Stimulated activated CD4-positive, alpha-beta T cell treated with anti-CD3 and anti-CD28 coated beads, TNF-alpha, amount 100 ng/mL, for 24 hours (primary cell): Measurements from ENCODE around the gene GABRB2.
"Not testable (repeated sequence)": the region's sequence is repeated elsewhere in the genome, so short reads cannot be mapped to it uniquely, and the experiment has no call there.

Experiments used
- DNase-seq, 3 experiments: peaks; one replicate each; pipeline ENCODE4 v3.0.0-alpha.2; 2020; ENCODE audit warnings: low read depth in 3 of 3

Gene GABRB2

DNA sequence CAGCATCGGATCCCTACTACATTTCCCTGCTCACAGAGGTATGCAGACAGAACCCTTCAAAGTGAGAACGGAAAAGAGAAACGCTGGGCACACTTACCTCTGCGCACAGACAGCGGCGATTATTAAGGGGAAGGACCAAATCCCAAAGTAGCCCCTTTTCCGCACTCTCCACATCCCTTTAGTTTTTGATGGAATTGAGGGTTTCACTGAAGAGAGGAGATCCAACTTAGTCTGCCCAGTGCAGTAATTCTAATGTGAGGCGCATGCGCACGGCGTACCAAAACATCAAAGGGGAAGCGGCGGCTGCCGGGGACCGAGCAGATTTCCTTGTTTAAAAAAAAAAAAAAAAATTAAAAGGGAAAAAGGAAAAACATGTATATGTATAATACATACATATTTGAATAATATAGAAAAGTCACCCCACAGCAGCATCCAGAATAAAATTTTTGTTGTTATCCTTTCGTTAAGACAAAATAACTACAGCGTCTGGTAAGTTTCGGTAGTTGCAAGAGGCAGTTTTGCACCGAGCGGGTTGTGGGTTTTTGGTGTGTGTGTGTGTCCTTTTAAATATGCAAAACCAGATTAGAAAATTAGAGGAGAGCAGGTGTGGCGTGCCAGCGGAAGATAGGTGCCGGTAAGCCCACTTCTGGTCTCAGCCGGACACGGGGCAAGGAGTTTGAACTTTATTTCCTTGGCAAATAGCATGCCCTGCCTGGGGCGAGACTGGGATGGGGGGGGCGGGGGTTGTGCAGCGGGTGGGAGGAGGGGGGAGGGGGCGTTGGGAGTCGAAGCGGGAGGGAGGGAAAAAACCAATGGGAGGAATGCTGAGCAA, at the start of gene GABRB2:
GABRB2 (minus strand) TSS at position 256 of the 832 bp plus-strand sequence; CDS start at position 174, 82 bp downstream.
- peak in 1 of 3 experiments; percentile 27 for DNase-seq

DNA sequence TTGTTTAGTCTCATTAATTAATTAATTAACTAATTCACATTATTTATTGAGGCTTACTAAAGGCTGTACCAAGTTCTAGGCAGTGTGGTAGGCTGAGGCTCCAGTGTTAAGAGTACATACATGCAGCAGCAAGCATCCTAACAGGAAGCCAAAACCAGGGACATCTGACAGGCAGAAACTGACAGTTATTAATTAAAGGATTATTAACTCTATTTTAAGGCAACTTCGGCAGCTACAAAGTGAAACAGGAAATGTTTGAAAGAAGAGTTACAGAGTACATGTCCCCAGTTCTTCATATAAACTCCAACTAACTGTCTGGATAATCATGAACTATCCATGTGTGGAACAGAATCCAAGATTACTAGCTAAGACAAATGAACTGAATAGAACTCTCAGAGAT, 39.3 kb upstream of the GABRB2 start:
- no peak for DNase-seq

DNA sequence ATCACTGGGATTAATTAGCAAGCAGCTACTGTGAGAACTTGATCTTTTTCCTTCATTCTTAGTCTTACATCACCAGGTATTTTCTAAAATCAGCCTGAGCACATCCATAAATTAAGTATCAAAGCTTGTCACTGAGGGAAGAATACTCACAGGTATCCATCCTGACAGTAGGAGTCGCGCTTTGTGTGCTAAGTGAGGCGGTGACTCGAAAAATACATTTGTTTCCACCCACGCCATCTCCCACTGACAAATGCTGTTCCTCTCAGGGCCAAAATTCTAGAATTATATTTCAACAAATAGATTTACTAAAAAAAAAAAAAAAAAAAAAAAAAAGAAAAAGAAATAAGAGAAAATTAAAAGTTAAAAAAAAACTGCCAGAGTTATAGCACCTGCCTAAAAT, 34.1 kb upstream of the GABRB2 start:
- DNase-seq = no peak

DNA sequence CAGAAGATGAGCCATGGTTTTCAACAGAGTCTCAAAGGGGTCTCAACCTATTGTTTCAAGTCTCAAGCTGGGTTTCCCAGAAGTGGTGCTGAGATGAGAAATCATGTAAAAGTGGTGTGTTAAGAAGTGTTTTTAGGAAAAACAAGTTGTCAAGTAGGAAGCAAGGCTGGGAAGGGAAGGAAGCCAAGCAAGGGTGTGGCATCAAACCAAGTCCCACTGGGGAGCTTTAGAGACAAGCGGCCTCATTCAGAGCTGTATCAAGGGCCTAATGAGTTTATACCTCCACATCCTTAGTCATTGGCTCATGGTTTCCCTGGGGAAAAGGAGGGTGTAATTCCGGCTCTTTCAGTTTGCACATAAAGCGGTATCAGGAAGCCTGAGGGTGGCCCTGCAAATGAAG, 26.4 kb upstream of the GABRB2 start:
- no peak for DNase-seq

DNA sequence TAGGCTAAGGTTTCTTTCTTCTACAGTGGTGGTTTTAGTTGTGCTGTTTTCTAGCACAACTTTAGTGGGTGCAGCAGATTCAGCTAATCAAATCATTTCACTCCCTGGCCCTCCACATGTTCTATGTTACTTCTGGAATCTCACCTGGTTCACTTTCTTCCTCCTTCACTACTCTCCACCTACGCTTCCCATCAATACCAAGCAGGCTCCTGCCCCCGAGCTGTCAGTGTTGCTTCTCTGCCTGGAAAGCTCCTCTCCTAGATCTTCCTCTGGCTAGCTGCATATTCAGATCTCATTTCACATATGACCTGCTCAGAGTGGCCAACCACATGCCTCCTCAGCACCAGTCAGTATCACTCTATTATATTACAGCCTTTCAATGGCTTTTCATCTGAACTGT, 19.6 kb upstream of the GABRB2 start:
- DNase-seq = no peak

DNA sequence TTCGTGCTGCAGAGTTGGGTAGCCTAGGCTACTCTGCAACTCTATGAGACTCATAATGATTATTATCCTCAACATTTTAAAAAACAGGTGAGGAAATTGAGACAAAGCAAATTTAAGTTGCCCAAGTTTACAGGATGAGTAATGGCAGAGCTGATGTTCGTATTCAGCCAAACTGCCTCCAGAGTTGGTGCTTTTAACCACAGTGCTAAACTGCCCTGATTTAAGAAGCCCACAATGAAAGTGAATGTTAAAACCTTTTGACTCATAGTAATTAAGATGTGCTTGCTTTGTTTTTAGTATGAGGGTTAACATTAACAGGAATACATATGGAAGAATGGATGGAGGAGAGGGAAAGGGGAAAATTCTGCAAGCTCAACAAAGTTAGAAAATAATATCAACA, 15.9 kb upstream of the GABRB2 start:
- DNase-seq = no peak

DNA sequence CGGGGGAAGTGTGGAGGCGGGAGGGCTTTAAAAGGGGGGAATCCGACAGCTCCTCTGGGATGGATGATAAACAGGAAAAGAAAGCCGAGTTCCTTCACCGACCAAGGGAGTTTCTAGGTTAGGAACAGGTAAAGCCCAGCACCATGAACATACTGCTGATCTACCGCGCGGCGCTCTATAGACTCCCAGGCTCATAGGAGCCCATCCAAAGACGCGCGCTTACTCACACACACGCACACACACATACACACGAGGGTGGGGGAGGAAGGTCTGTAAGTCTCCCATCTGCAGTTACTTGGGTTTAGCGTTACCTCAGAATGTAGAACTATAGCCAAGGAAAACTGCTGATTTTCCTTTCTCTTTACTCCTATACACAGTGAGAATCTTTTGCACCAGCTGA, 2.6 kb upstream of the GABRB2 start:
- no peak for DNase-seq

DNA sequence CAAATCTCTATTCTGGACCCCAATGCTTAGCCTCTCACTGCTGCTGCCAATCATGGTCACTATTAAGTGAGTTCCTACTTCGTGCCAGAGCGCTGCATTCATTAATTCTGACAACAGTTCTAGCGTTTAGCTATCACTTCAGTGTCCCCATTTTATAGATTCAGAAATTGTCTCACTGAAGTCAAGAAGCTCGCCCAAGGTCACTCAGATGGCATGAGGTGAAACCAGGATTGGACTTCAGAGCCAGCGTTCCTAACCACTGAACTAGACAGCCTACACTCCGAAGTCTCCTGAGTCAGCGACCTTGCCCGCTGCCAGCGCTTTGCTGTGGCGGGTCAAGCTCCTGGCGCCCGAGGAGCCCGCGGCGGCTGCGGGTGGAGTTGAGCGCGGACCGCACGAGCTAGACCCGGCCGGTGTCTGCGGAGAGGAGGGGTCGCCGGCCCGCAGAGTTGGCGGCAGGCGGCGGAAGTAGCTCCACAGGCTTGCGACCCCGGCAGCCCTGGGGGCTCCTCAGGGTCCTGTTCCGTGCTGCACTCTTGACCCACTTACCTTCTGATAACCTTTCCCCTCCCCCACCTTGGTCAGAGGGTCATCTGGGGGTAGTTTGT, 2.1 kb upstream of the GABRB2 start:
- no peak for DNase-seq

DNA sequence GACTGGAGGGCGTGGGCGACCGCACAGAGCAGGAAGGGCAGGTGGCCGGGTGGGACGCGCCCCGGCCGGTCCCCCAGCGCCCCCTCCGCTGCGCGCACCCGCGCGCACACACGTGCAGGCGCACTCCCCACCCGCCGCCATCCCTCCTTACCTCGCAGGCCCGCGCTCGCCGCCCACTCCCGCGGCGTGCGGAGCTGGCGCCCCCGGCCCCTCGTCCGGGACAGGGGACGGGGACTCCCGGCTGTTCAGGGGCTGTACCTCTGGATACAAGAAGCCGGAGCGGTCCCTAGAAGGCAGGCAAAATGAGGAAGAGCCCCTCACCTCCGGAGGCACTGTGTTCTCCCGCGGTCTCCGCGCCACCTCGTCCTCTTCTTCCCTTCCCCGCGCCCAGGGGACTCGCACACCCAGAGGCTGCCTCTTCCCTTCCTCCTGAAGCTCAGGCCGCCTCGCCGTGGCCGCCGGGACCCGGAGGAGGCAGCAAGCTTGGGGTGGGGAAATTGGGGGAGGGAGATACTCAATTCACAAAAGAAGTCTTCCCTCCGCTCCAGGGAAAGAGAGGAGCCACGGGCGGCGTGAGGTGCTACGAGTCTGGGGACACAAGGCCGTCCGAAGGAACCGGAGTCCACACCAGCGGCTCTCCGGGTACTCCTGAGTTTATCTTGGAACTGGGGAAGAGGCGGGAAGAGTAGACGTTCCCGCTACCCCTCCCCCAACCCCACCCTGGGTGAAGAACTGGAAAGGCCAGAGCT, 1.4 kb upstream of the GABRB2 start:
- DNase-seq = no peak

DNA sequence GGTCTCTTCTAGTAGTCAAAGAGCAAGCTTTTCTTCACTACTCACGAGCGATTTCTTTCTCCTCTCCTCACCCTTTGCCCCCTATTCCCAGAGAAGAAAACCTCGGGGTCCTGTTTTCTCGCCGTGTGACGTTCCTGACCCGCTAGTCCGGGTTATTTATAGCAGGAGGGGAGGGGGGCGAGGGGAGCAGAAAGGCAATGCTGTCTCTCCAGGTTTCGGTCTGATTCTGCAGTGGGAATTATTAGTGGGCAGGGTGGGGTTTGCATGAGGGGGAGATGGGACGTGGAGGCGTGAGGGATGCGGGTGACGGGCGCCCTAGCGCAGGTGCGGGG, 847 bp upstream of the GABRB2 start:
- no peak for DNase-seq

DNA sequence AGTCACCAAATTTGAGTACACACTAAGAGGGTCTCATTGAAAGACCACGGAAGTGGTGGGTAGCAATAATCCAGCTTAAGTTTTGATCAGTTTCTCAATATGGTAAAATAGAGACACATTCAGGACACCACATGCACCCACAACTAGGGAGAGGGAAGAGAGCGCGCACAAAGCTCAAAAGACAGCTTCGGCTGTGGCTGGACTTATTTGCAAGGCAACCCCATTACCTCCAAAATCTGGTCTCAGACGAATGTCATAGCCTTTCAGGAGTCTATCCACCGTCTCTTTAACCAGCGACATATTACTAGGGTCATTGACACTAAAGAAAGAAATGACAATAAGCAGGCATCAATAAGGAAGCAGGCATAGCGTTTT, 443 bp downstream of the GABRB2 start:
- no peak for DNase-seq

DNA sequence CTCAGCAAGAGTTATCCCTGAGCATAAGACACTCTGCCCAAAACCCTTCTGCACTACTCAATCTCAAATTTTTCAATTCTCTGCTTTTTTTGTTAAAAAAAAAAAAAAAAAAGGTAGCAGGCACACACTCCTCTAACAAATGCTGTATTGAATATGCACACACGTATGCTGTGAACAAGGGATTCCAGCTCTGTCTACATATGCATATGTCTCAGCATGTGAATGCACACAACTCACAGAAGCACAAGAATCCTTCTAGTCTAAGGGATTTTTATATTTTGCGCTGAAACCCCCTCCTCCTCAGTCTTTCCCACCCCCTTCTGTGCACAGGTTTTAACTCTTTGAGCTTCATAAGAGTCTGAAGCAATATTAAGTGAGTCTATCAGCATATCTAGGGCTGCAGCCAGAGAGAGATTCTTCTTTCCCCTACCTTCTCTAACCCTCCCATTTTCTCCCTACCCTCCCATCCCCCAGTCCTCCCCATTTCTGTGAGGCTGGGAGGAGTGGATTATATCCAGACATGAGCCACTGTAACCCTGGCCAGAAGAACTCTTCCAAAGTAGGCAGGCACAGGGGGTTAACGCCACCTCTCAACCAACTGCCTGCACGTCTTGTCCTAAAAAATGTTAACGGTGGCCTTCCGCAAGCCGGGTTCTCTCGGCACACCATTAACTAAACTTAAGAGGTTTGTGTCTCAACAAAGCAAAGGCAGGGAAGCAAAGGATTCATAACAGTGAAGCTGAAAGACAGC, 1.0 kb downstream of the GABRB2 start:
- no peak for DNase-seq

DNA sequence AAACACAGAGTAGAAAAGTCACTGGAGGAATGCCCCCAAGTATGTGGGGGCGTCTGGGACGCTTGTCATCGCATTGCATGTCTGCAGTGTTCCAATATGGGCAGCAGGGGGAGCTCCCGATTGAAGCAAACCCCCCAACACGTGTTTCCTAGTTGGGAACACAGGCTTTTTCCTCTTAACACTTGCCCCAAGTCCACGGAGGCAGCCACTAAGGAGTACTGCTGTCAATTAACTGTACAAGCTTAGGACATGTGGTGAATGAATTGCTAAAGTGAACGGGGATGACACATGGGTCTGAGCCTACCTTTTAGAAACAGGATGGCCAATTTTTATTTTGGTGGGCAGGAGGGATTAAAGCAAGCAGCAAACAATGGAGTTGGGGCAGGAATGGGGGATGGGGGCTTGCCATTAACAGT, 2.2 kb downstream of the GABRB2 start:
- DNase-seq = peak in 1 of 3 experiments; percentile 14

DNA sequence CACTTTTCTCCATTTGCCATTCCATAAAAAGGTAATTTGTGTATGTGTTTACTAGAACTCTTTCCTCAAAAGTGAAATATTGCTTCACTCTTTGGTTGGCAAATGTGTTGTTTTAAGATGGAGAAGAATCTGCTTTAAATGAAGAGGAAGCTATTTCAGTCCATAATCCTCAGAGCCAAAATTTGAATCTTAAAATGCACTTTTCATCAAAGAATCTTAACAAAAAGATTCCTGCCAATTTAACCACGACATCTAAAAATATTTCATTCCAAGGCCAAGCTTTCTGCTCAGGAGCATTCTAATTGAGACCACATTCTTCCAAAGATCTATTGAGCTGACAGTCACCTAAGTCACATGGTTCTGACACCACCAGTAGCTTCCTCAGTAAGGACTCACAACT, 7.5 kb downstream of the GABRB2 start:
- DNase-seq = no peak

DNA sequence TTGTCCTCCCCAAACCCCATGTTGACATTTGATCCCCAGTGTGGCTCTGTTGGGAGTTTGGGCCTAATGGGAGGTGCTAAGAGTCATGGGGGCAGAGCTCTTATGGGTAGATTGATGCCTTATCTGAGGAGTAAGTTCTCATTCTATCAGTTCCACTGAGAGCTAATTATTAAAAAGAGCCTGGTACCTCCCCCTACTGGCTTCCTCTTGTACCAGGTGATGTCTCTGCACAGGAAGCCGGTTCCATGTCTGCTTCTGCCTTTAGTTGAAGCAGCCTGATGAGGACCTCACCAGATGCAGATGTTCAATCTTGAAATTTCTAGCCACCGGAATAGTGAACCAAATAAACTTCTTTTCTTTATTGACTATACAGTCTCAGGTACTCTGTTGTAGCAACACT, 10.8 kb downstream of the GABRB2 start:
- no peak for DNase-seq

DNA sequence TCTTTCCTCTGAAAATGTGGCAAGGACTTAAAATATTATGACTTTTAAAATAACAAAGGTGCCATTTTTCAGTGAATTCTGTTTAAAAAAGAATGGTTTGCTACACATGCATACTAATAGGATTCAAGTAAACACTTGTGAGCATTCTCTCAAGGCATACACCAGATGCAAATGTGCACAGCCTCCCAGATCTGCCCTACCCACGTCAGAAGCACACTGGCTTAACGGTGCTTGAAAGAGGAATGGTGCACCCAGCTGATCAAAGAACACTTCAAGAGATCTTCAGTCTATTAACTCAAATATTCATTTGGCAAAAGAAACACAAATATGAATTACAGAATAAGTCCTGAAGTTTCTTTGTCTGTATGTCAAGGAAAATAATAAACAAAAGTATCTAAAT, 15.8 kb downstream of the GABRB2 start:
- no peak for DNase-seq

DNA sequence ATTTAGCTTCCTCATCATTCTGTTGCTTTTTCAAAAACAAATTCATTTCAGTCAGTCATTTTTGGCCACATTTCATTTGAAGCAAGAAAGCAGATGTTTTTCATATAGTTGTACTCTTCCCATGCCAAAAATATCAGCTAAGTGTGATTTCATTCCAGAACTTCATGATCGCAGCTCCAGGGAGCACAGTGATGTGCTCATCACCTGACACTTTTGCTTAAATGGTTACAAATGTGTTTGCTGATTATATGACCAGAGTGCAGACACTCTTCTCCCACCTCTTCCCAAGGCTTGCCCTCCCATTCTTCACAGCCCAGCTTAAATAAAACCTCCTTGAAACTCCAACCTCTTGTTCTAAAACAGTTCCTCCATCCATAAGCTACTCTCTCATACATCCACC, 32.6 kb downstream of the GABRB2 start:
- no peak for DNase-seq

DNA sequence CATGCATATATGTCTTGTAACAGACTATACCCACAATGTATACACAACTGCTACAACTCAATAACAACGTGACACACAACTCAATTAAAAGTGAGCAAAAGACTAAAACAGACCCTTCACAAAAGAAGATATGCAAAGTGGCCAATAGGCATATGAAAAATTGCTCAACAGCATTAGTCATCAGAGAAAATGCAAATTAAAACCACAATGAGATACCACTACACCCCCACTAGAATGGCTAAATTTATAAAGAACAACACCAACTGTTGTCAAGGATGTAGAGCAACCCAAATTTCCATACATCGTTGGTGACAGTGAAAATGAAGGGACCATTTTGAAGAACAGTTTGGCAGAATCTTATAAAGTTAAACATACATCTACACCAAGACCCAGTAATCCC, 38.9 kb downstream of the GABRB2 start:
- no peak for DNase-seq

DNA sequence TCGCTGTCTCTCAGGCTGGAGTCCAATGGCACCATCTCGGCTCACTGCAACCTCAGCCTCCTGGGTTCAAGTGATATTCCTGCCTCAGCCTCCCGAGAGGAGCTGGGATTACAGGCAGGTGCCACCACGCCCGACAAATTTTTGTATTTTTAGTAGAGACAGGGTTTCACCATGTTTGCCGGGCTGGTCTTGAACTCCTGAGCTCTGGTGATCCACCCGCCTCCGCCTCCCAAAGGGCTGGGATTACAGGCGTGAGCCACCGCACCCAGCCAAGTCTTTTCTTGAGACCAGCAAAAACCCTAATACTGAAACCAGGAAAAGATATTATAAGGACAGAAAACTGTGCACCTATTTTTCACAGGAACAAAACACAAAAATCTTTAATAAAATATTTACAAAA, 41.4 kb downstream of the GABRB2 start:
- DNase-seq = not testable (repeated sequence)

DNA sequence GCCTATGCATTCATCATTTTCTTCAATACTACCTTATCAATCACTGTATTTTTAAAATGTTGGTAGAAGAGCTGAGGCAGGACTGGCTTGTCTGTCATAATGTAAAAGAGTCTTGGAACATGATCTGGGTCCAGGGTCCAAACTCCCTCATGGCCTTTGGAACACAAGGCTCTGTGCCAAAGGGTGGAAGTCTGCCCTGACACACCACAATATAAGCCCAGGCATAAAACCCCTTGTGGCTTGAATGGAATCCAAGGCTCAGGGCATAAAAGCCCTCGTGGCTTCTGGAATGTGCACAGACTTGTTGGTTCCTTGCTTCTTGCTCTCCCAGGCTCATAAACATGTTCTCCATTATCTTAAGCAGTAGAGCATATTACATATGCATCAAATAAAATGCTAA, 48.0 kb downstream of the GABRB2 start:
- DNase-seq = no peak

DNA sequence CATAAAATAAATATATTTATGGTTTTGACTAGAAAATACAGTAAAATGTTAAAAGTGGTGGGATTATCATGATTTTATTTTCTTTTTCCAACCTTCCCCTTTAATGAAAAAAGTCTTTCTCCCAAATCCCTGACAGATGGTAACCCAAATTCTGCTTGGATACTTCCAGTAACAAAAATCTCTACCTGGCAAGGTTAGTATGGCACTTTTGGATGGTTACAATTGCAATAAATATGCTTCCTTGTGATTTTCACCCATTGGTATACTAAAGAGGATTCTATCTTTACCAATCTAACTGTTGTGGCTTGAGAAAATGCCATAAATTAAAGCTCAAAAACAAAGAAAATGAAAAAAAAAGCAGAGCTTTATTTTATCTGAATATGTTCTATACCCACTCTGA, 62.8 kb downstream of the GABRB2 start:
- DNase-seq = no peak

DNA sequence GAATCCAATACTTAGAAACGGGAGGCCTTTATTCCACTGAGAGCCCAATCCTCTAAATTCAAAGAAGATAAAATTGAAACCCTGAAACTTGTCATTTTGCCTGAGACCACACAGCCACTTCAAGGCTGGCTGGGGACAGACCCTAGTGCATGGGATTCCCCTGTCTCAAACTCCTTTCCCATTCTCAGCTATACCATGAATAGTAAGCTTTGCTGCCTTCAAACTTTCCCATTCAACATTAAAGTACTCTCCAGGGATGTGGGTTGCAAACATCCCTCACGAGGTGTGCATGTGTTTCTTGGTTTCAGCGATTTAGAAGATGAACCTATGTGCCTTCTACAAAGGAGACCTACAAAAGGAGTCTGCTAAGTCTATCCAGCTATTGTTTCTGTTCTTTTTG, 64.6 kb downstream of the GABRB2 start:
- no peak for DNase-seq
